KMS-11 (cell line): ENCODE data around the gene FHIT.

Source experiments
- H2AFZ ChIP-seq: fragments of 200-600 bp; sonication (generic); 2 replicates; pipeline ENCODE4 v1.6.1; 2016; ENCODE audit warnings: antibody characterized with exemption, mixed run types, low read depth
- H3K27ac ChIP-seq: fragments of 200-600 bp; sonication (generic); 2 replicates; pipeline ENCODE4 v1.6.1; 2016; ENCODE audit warnings: mild to moderate bottlenecking, mixed run types
- H3K27me3 ChIP-seq: fragments of 200-600 bp; sonication (generic); 2 replicates; pipeline ENCODE4 v1.6.1; 2017; ENCODE audit warnings: mild to moderate bottlenecking, low read depth, mixed run types, moderate library complexity; ENCODE audit not compliant: insufficient read depth
- H3K36me3 ChIP-seq: fragments of 200-600 bp; sonication (generic); 2 replicates; pipeline ENCODE4 v1.6.1; 2017; ENCODE audit warnings: mild to moderate bottlenecking, mixed run types; ENCODE audit not compliant: insufficient read depth
- H3K4me1 ChIP-seq: fragments of 200-600 bp; sonication (generic); 2 replicates; pipeline ENCODE4 v1.6.1; 2016; ENCODE audit warnings: mild to moderate bottlenecking, low read depth, mixed run types; ENCODE audit not compliant: poor library complexity, severe bottlenecking
- H3K4me2 ChIP-seq: fragments of 200-600 bp; sonication (generic); 2 replicates; pipeline ENCODE4 v1.7.0; 2016; ENCODE audit warnings: mild to moderate bottlenecking, mixed run types
- H3K4me3 ChIP-seq: fragments of 200-600 bp; sonication (generic); IDR thresholded peaks from 2 replicates; pipeline ENCODE4 v1.6.1; 2017; ENCODE audit warnings: low read depth, low read length, mixed read lengths; ENCODE audit not compliant: insufficient read depth
- H3K79me2 ChIP-seq: fragments of 200-600 bp; sonication (generic); 2 replicates; pipeline ENCODE4 v1.6.1; 2016; ENCODE audit warnings: low read depth, mixed run types; ENCODE audit not compliant: insufficient read depth
- H3K9ac ChIP-seq: fragments of 200-600 bp; sonication (generic); 2 replicates; pipeline ENCODE4 v1.6.1; 2016; ENCODE audit warnings: mild to moderate bottlenecking, mixed run types
- H4K20me1 ChIP-seq: fragments of 200-600 bp; sonication (generic); 2 replicates; pipeline ENCODE4 v1.6.1; 2016; ENCODE audit warnings: mild to moderate bottlenecking, mixed run types; ENCODE audit not compliant: insufficient read depth
- TF ChIP-seq, protein P1 (sequence below): fragments of 200-600 bp; sonication (generic); conservative IDR thresholded peaks from 2 replicates; pipeline ENCODE4 v1.6.1; 2017; ENCODE audit warnings: low read depth, mild to moderate bottlenecking, antibody characterized with exemption, low read length, moderate library complexity, mixed read lengths

FHIT gene

DNA sequence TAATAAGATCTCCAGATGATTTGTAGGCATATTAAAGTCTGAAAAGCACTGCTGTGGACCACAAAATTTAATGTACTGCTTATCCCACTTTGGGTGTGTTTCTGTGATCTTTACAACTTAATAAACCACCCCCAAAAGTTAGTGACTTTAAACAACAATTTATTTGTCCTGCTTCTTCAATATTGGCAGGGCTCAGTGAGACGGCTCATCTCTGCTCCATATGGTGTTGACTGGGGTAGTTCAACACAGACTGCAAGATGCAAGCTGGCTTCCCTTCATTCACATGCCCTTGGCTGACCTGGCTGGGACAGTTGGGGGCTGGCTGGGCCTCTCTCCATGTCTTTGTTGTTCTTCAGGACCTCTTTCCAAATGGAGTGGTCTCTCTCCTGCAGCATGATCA, 337.8 kb downstream of the FHIT start:
- H3K36me3 ChIP-seq: no peaks in the 10 kb centered on the region
- no peaks in the 10 kb centered on the region for H3K4me1 ChIP-seq
- TF ChIP-seq, protein P1, sequence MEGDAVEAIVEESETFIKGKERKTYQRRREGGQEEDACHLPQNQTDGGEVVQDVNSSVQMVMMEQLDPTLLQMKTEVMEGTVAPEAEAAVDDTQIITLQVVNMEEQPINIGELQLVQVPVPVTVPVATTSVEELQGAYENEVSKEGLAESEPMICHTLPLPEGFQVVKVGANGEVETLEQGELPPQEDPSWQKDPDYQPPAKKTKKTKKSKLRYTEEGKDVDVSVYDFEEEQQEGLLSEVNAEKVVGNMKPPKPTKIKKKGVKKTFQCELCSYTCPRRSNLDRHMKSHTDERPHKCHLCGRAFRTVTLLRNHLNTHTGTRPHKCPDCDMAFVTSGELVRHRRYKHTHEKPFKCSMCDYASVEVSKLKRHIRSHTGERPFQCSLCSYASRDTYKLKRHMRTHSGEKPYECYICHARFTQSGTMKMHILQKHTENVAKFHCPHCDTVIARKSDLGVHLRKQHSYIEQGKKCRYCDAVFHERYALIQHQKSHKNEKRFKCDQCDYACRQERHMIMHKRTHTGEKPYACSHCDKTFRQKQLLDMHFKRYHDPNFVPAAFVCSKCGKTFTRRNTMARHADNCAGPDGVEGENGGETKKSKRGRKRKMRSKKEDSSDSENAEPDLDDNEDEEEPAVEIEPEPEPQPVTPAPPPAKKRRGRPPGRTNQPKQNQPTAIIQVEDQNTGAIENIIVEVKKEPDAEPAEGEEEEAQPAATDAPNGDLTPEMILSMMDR: no peak
- H3K9ac ChIP-seq: no peak overlapping the region
- no peak overlapping the region for H3K27ac ChIP-seq
- no peaks in the 10 kb centered on the region for H3K27me3 ChIP-seq
- H3K79me2 ChIP-seq: no peaks in the 10 kb centered on the region
- H3K4me2 ChIP-seq: no peak overlapping the region
- no peak overlapping the region for H2AFZ ChIP-seq
- H4K20me1 ChIP-seq: no peaks in the 10 kb centered on the region
- no peak overlapping the region for H3K4me3 ChIP-seq

DNA sequence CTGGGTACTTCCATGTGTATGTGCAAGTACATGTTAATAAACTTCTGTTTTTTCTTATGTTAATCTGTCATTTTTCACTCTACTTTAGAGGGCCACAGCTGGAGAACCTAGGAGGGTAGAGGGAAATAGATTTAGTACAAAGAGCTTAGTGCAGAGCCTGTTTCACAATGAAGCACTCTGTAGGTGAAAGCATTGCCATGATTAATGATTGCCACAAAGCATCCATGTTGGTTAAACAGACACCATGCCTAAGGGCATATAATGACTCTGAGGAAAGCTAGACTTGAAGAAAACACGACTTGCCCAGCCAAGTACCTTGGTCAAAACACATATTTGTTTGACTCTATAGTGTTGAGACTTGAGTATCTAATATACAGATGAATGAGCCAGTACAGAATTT, 338.4 kb downstream of the FHIT start:
- no peak overlapping the region for H3K27ac ChIP-seq
- H3K4me1 ChIP-seq: no peaks in the 10 kb centered on the region
- H3K4me2 ChIP-seq: no peak overlapping the region
- H3K9ac ChIP-seq: no peak overlapping the region
- H3K36me3 ChIP-seq: no peaks in the 10 kb centered on the region
- H2AFZ ChIP-seq: no peak overlapping the region
- H3K27me3 ChIP-seq: no peaks in the 10 kb centered on the region
- H4K20me1 ChIP-seq: no peaks in the 10 kb centered on the region
- H3K79me2 ChIP-seq: no peaks in the 10 kb centered on the region
- TF ChIP-seq, protein P1: no peak
- no peak overlapping the region for H3K4me3 ChIP-seq

DNA sequence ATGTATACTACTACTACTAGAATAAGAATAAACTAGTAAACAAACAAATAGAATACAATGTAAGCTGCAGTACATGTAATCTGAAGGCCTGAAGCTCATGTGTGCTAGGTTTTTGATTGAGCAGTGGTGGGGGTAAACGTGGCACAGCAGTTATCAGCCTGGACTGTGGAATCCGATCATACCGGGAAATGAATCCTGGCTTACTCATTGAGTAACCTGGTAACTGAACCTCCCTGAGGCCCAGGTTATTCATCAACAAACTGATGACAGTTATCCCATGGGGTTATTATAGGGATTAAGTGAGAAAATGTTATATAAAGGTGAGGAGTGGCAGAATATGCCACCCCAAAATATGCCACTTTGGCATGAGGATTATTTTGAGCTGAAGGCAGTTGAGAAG, 339.1 kb downstream of the FHIT start:
- H3K79me2 ChIP-seq: no peaks in the 10 kb centered on the region
- H4K20me1 ChIP-seq: no peaks in the 10 kb centered on the region
- H3K36me3 ChIP-seq: no peaks in the 10 kb centered on the region
- H3K4me1 ChIP-seq: no peaks in the 10 kb centered on the region
- H3K4me2 ChIP-seq: no peak overlapping the region
- no peak overlapping the region for H3K9ac ChIP-seq
- no peak overlapping the region for H2AFZ ChIP-seq
- H3K27me3 ChIP-seq: no peaks in the 10 kb centered on the region
- TF ChIP-seq, protein P1: no peak
- no peak overlapping the region for H3K27ac ChIP-seq
- no peak overlapping the region for H3K4me3 ChIP-seq

DNA sequence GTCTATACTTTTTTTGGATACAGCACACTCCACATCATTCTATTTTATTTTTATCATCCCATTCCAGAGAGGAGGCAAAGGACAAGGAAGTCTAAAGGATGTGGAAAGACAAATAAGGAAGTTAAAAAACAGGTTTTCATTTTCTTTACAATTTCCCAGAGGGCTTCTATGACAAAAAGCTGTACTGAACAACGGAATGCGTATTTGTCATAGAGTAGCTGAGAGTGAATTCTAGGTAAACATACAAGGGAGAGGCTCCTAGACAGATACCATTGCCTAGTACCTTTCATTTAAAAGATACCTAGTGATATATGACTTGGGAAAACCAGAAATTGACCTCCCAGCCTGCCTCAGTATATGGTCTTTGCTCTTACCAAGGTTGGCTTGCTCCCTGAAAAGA, 341.7 kb downstream of the FHIT start:
- Histone ChIP-seq H3K27ac (no peak overlapping the region), H3K4me2 (no peak overlapping the region)

More for the DNA sequence above, 341.7 kb downstream of the FHIT start:
- Histone ChIP-seq H3K4me3 (no peak overlapping the region), H3K4me1 (no peaks in the 10 kb centered on the region), H4K20me1 (no peaks in the 10 kb centered on the region), H3K79me2 (no peaks in the 10 kb centered on the region), H3K36me3 (no peaks in the 10 kb centered on the region), H3K27me3 (no peaks in the 10 kb centered on the region), H3K9ac (no peak overlapping the region), H2AFZ (no peak overlapping the region)
- TF ChIP-seq, protein P1: no peak
